GM10266 (cell line): ENCODE measurements around the gene KRT72.
"Not testable (repeated sequence)": the region's sequence is repeated elsewhere in the genome, so short reads cannot be mapped to it uniquely, and the experiment has no call there.

ENCODE experiments used
- DNase-seq: peaks from one replicate; pipeline ENCODE4 v3.0.0; 2012; ENCODE audit errors: extremely low spot score
- TF ChIP-seq, protein P1 (sequence below): IDR thresholded peaks from 2 replicates; pipeline ENCODE4 v1.5.1; 2012; ENCODE audit warnings: mild to moderate bottlenecking, low read depth; ENCODE audit not compliant: control insufficient read depth, insufficient read depth; ENCODE audit errors: missing control alignments

The KRT72 gene

DNA sequence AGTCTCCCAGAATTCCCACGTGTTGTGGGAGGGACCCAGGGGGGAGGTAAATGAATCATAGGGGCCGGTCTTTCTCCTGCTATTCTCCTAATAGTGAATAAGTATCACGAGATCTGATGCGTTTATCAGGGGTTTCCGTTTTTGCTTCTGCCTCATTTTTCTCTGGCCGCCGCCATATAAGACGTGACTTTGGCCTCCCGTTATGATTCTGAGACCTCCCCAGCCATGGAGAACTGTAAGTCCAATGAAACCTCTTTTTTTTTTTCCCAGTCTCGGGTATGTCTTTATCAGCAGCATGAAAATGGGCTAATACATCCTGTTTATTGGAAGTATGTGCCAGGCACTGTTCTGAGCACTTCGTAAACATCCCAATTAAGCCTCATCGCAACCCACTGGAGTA is 788 bp downstream of the KRT72 start:
- TF ChIP-seq, protein P1, sequence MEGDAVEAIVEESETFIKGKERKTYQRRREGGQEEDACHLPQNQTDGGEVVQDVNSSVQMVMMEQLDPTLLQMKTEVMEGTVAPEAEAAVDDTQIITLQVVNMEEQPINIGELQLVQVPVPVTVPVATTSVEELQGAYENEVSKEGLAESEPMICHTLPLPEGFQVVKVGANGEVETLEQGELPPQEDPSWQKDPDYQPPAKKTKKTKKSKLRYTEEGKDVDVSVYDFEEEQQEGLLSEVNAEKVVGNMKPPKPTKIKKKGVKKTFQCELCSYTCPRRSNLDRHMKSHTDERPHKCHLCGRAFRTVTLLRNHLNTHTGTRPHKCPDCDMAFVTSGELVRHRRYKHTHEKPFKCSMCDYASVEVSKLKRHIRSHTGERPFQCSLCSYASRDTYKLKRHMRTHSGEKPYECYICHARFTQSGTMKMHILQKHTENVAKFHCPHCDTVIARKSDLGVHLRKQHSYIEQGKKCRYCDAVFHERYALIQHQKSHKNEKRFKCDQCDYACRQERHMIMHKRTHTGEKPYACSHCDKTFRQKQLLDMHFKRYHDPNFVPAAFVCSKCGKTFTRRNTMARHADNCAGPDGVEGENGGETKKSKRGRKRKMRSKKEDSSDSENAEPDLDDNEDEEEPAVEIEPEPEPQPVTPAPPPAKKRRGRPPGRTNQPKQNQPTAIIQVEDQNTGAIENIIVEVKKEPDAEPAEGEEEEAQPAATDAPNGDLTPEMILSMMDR = no peak
- no peak for DNase-seq

DNA sequence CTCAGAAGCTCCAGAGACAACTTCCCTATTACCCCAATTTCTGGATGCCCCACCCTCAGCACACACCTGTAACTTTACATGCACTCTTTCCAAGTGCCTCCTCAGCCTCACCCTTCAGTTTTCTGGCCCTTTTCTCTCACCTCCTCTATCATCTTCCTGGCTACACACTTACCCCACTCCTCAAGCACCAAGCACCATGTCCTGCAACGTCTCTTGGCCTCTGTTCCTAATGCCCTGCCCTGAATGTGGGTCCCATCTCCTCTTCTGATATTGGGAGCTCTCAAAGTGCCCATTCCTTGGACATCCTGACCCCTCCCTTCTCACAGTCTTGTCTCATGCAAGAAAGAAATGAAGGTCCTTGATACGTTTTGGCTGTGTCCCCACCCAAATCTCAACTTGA is 1.2 kb downstream of the KRT72 start:
- TF ChIP-seq, protein P1 = no peak

DNA sequence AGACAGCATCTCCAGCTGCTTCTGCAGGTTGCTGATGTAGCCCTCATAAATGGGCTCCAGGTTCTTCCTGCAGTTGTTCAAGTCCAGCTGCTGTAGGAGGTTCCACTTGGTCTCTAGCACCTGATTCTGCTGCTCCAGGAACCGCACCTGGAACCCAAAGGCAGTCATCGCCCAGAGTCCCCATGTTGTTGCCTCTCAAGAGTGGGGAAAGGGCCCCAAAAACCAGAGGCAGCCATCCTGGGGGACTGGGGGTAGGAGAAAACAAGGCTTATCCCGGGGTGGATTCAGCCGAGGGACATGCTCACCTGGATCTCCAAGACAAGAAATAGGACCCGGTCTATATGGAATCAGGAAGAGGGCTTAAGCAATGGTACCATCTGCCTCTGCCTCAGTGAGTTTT is 2.3 kb downstream of the KRT72 start:
- DNase-seq = no peak
- TF ChIP-seq, protein P1 = no peak

More for the DNA sequence above, 1.2 kb downstream of the KRT72 start:
- no peak for DNase-seq

DNA sequence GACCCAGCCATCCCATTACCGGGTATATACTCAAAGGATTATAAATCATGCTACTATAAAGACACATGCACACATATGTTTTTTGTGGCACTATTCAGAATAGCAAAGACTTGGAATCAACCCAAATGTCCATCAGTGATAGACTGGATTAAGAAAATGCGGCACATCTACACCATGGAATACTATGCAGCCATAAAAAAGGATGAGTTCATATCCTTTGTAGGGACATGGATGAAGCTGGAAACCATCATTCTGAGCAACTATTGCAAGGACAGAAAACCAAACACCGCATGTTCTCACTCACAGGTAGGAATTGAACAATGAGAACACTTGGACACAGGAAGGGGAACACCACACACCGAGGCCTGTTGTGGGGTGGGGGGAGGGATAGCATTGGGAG is 7.0 kb downstream of the KRT72 start:
- not testable (repeated sequence) for DNase-seq

DNA sequence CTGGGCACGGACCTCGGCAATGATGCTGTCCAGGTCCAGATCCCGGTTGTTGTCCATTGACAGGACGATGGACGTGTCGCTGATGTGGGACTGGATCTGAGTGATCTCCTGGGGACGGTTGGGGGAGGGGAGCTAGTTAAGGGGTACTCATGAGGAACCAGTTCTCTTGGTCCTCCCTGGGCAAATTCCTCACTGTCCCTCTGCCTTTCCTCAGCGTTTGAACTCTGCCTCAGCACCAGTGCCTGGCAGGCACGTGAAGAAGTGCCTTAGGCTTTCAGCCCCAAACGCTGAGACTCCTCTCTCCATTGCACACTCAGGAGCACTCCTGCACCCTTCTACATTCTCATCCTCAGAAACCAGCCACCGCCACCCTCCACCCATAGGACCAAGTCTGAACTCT is 9.7 kb downstream of the KRT72 start:
- no peak for DNase-seq
- TF ChIP-seq, protein P1 = no peak

DNA sequence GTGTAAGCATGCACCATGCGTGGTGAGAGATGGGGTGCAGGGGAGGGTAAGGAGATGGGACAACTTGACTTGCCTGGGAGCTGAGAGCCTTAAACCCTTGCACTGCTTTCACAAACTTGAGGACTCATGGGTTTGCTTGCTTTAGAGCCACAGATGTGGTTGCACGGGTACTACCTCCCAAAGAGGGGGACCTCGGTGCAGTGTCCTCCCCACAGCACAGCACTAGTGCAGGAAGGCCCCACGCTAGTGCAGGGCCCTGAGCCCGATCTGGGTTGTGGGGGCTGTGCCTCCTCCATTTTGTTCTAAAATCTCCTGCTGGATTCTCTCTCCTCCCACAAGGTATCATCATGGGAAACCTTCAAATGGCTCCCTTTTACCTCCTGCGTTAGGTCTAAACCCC is 11.2 kb downstream of the KRT72 start:
- TF ChIP-seq, protein P1 = no peak
- DNase-seq = no peak

DNA sequence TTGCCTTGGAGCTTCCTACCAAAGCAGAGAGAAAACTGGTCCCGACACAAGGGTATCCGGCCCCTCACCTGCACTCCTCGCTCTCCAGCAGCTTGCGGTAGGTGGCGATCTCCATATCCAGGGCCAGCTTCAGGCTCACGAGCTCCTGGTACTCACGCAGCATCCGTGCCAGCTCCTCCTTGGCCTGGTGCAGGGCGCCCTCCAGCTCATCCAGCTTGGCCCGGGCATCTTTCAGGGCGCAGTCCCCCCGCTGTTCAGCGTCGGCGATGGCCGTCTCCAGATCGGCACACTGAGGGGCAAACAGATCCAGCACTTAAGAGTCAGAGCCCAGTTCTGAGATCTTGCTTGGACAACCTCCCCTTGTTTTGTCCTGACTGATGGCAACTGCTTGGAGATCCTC is 13.7 kb downstream of the KRT72 start:
- TF ChIP-seq, protein P1 = no peak
- no peak for DNase-seq

DNA sequence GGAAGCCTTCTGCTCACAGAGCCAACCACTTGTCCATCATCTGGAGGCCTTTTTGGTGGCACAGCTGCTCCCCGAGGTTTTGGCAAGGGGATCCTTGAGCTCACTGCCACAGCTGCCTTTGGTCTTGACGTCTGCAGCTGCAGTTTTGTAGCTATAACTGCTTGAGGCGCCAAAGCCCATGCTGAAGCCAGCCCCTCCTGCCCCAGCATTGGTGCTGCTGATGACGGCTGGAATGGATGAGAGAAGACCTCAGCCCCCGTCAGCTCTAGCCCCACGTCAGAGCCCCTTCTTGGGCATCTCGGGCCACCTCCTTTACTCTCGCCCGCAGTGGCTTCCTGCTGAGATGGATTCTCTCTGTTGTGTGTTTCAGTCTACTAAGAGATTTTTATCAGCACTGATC is 15.3 kb downstream of the KRT72 start:
- TF ChIP-seq, protein P1 = no peak
- no peak for DNase-seq
